Dendritic cell treated with granulocyte-macrophage colony-stimulating factor and Interleukin-4, amounts not matched to agents 40 ng/mL and 50 ng/mL, for 4 days (primary cell): ENCODE data around the gene CTNNA1.

Source experiments
- H3K27ac Mint-ChIP-seq: one replicate; pipeline ENCODE4 v1.8.0; 2022; ENCODE audit warnings: mild to moderate bottlenecking, mixed read lengths
- H3K27me3 Mint-ChIP-seq: one replicate; pipeline ENCODE4 v1.8.0; 2022; ENCODE audit warnings: mild to moderate bottlenecking, mixed read lengths
- H3K36me3 Mint-ChIP-seq: one replicate; pipeline ENCODE4 v1.8.0; 2022; ENCODE audit warnings: low read depth, mixed read lengths
- H3K4me1 Mint-ChIP-seq: one replicate; pipeline ENCODE4 v1.8.0; 2022; ENCODE audit warnings: low read depth, mixed read lengths
- H3K4me3 Mint-ChIP-seq: one replicate; pipeline ENCODE4 v1.8.0; 2022; ENCODE audit warnings: mild to moderate bottlenecking, moderate library complexity, mixed read lengths
- H3K9me3 Mint-ChIP-seq: one replicate; pipeline ENCODE4 v1.8.0; 2022; ENCODE audit warnings: mixed read lengths
- intact Hi-C: fragments of 100-400 bp; cut with micrococcal nuclease; formaldehyde crosslinking; loops from one replicate; pipeline ENCODE4 v1.15.0; 2022

CTNNA1 gene

DNA sequence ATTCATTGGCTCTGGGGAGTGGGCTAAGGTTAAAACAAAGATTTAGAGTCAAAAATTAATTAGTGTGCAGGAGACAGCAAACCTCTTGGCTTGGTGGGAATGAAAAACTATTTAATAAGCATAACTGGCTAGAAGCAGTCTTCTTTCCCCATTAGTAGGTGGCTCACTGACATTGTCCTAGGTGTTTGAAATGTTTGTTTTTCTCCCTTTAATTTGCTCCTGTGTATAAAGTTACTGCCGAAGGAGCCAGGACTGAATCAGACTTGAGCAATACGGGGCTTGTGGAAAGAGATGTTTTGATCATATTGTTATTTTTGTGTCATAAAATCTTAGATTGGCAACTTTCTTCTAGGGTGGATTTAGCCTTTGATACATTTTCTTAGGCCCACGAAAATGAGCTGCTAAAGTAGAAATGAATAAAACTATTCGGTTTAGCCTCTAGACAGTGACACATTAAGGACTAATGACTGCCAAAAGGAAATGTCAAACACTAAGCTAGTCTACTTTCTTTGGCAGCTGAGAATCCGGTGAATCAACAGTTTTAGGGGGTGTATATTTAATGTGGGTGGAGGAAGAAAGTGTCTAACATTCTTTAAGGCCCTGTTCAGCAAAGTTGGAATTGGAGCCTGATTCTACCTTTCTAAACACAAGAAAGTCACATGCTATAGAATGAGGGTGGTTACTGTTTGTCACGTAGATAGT is 91.7 kb downstream of the CTNNA1 start:
- no peaks in the 10 kb centered on the region for H3K27me3 Mint-ChIP-seq
- H3K4me3 Mint-ChIP-seq: no peak overlapping the region
- no peaks in the 10 kb centered on the region for H3K9me3 Mint-ChIP-seq
- peaks cover 9% of the 10 kb centered on the region for H3K36me3 Mint-ChIP-seq
- peaks cover 17% of the 10 kb centered on the region for H3K4me1 Mint-ChIP-seq
- no peak overlapping the region for H3K27ac Mint-ChIP-seq
- intact Hi-C loops: no loop called here

DNA sequence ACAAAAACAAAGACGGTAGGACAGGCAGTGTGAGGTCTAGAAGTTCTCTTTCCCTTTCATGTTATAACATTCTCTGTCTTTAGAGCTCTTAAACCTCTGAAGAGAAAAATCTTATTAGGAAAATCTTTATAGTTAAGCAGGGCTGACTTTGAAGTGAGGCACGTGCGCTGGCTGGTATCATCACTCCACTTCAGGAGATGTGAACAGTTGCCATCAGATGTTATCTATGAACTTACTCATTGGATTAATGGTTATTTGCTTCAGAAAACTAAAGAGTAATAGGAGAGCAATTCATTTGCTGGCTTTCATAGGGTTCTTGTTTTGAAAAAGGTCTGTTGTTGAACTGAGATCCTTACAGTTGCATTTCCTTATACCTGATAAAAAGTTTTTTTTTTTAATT is 96.2 kb downstream of the CTNNA1 start:
- Mint-ChIP-seq H3K36me3 (peaks cover 19% of the 10 kb centered on the region), H3K9me3 (no peaks in the 10 kb centered on the region), H3K4me1 (peaks cover 32% of the 10 kb centered on the region), H3K27me3 (no peaks in the 10 kb centered on the region), H3K27ac (no peak overlapping the region), H3K4me3 (no peak overlapping the region)
- intact Hi-C loops: no loop called here

GRCh38 chr5:138849882-138850281 is 96.7 kb downstream of the CTNNA1 start:
- no peak overlapping the region for H3K4me3 Mint-ChIP-seq
- no peak overlapping the region for H3K27ac Mint-ChIP-seq
- no peaks in the 10 kb centered on the region for H3K9me3 Mint-ChIP-seq
- intact Hi-C loops: no loop called here
- H3K36me3 Mint-ChIP-seq: peaks cover 19% of the 10 kb centered on the region
- H3K27me3 Mint-ChIP-seq: no peaks in the 10 kb centered on the region
- peaks cover 36% of the 10 kb centered on the region for H3K4me1 Mint-ChIP-seq

DNA sequence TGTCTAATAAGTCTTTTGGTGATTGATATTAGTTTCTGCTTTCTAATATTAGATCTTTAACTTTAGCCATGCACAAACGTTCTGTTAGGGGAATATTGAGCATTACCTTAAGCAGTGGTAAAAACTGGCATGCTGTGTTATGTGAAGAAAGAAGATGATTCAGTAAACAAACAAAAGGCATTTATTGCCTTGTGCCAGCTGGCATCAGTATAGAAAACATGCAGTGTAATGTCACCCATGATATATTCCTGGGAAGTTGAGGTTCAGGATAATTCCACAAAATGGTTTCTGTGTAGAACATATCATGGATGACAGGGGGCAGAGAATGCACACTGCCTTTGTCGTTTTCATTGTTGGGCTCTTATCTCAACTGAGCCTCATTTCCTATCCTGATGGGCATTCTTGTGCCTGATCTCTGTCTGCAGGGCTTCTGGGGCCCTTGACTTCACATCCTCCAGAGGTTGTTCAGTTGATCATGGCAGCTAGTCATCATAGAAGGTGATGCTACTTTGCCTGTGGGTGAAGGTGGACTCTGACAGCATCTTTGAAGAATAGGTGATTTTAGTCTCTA is 97.7 kb downstream of the CTNNA1 start:
- no peaks in the 10 kb centered on the region for H3K9me3 Mint-ChIP-seq
- intact Hi-C loops: no loop called here
- no peaks in the 10 kb centered on the region for H3K27me3 Mint-ChIP-seq
- H3K4me1 Mint-ChIP-seq: peaks cover 37% of the 10 kb centered on the region
- H3K27ac Mint-ChIP-seq: no peak overlapping the region
- H3K4me3 Mint-ChIP-seq: no peak overlapping the region
- H3K36me3 Mint-ChIP-seq: peaks cover 11% of the 10 kb centered on the region

GRCh38 chr5:138853132-138853531 is 99.9 kb downstream of the CTNNA1 start:
- peaks cover 15% of the 10 kb centered on the region for H3K36me3 Mint-ChIP-seq
- no peak overlapping the region for H3K4me3 Mint-ChIP-seq
- H3K27me3 Mint-ChIP-seq: no peaks in the 10 kb centered on the region
- peaks cover 36% of the 10 kb centered on the region for H3K4me1 Mint-ChIP-seq
- H3K27ac Mint-ChIP-seq: no peak overlapping the region
- intact Hi-C loops: no loop called here
- no peaks in the 10 kb centered on the region for H3K9me3 Mint-ChIP-seq

- Mint-ChIP-seq H3K4me1 (peaks cover 15% of the 10 kb centered on the region), H3K9me3 (peaks cover 8% of the 10 kb centered on the region), H3K36me3 (peaks cover 31% of the 10 kb centered on the region), H3K4me3 (no peak overlapping the region), H3K27me3 (no peaks in the 10 kb centered on the region), H3K27ac (no peak overlapping the region)
- intact Hi-C loops: no loop called here
Measured at GRCh38 chr5:138867011-138867410, 113.8 kb downstream of the CTNNA1 start.

DNA sequence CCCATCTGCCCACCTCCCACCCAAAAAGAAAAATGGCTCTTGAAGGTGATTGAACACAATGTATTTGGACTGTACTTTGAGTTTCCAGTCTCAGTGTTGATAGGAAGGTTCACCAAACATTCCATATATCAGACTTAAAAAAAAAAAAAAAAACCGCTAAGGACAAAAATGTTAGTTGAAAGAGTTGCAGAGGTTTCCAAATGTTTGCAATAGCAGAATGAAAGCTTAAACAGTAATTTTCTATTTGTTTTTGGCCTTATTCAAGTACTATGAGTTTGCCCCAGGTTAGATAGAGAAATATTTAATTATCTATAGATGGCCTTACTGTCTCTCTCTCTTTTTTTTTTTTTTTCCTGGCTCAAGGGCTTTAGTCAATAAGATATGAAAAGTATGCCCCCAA is 115.8 kb downstream of the CTNNA1 start:
- Mint-ChIP-seq H3K9me3 (no peaks in the 10 kb centered on the region), H3K4me3 (no peak overlapping the region), H3K4me1 (peaks cover 15% of the 10 kb centered on the region), H3K36me3 (peaks cover 23% of the 10 kb centered on the region), H3K27me3 (no peaks in the 10 kb centered on the region), H3K27ac (no peak overlapping the region)
- intact Hi-C loops: no loop called here

- Mint-ChIP-seq H3K27ac (no peak overlapping the region), H3K27me3 (no peaks in the 10 kb centered on the region)
- intact Hi-C loops: no loop called here
Measured at GRCh38 chr5:138869763-138870500, 116.7 kb downstream of the CTNNA1 start.

GRCh38 chr5:138870611-138871010 is 117.4 kb downstream of the CTNNA1 start:
- H3K4me1 Mint-ChIP-seq: peaks cover 5% of the 10 kb centered on the region
- intact Hi-C loops: no loop called here
- no peak overlapping the region for H3K27ac Mint-ChIP-seq
- H3K4me3 Mint-ChIP-seq: no peak overlapping the region
- H3K36me3 Mint-ChIP-seq: peaks cover 14% of the 10 kb centered on the region
- H3K9me3 Mint-ChIP-seq: no peaks in the 10 kb centered on the region
- no peaks in the 10 kb centered on the region for H3K27me3 Mint-ChIP-seq

More at GRCh38 chr5:138869763-138870500, 116.7 kb downstream of the CTNNA1 start:
- no peaks in the 10 kb centered on the region for H3K9me3 Mint-ChIP-seq
- peaks cover 16% of the 10 kb centered on the region for H3K36me3 Mint-ChIP-seq
- peaks cover 8% of the 10 kb centered on the region for H3K4me1 Mint-ChIP-seq
- no peak overlapping the region for H3K4me3 Mint-ChIP-seq

GRCh38 chr5:138872841-138873465 is 119.7 kb downstream of the CTNNA1 start:
- no peak overlapping the region for H3K27ac Mint-ChIP-seq
- H3K27me3 Mint-ChIP-seq: no peaks in the 10 kb centered on the region
- H3K4me1 Mint-ChIP-seq: peaks cover 12% of the 10 kb centered on the region
- peaks cover 14% of the 10 kb centered on the region for H3K36me3 Mint-ChIP-seq
- H3K9me3 Mint-ChIP-seq: no peaks in the 10 kb centered on the region
- no peak overlapping the region for H3K4me3 Mint-ChIP-seq
- intact Hi-C loops: no loop called here

GRCh38 chr5:138873466-138874221 is 120.4 kb downstream of the CTNNA1 start:
- no peak overlapping the region for H3K27ac Mint-ChIP-seq
- H3K4me3 Mint-ChIP-seq: no peak overlapping the region
- intact Hi-C loops: no loop called here
- peaks cover 9% of the 10 kb centered on the region for H3K36me3 Mint-ChIP-seq
- H3K4me1 Mint-ChIP-seq: peaks cover 12% of the 10 kb centered on the region
- no peaks in the 10 kb centered on the region for H3K9me3 Mint-ChIP-seq
- no peaks in the 10 kb centered on the region for H3K27me3 Mint-ChIP-seq

DNA sequence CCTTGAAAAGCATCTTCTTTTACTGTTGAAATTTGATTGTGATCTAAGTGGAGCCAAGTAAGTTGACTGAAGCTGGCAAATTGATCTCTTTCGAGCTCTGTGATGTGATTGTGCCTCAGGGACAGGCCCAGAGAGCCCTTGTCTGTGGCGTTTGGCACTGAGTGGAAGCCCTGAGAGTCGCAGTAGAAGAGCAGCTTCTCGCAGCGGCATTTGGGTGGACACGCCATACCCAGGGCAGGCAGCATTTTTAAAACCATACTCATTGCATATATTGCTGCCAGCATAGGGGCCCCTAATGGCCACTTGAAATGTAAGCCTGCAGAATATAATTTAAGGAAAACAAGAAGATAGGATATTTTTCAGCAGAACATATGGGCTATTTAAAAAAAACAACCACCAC is 121.0 kb downstream of the CTNNA1 start:
- no peak overlapping the region for H3K4me3 Mint-ChIP-seq
- intact Hi-C loops: no loop called here

GRCh38 chr5:138874771-138875551 is 121.7 kb downstream of the CTNNA1 start, which contains the start of gene LRRTM2:
Gene LRRTM2, minus strand, starts transcription at chr5:138875335. Its CDS starts 424 bp downstream, at chr5:138874911.
- peaks cover 14% of the 10 kb centered on the region for H3K36me3 Mint-ChIP-seq
- intact Hi-C loops: no loop called here
- H3K4me1 Mint-ChIP-seq: peaks cover 24% of the 10 kb centered on the region
- H3K4me3 Mint-ChIP-seq: no peak within 1 kb of the TSS
- no peaks in the 10 kb centered on the region for H3K27me3 Mint-ChIP-seq
- H3K9me3 Mint-ChIP-seq: no peaks in the 10 kb centered on the region
- no peak within 1 kb of the TSS for H3K27ac Mint-ChIP-seq

More for the DNA sequence above, 121.0 kb downstream of the CTNNA1 start:
- Mint-ChIP-seq H3K36me3 (peaks cover 10% of the 10 kb centered on the region), H3K27me3 (no peaks in the 10 kb centered on the region), H3K9me3 (no peaks in the 10 kb centered on the region), H3K27ac (no peak overlapping the region), H3K4me1 (peaks cover 18% of the 10 kb centered on the region)
